NCI-H1436 treated with DMSO at 0.1 percent for 48 hours (cell line): Measurements from ENCODE around the gene PEMT.
"Not testable (repeated sequence)": the region's sequence is repeated elsewhere in the genome, so short reads cannot be mapped to it uniquely, and the experiment has no call there.

Experiments used
- DNase-seq: peaks from one replicate; lab custom pipeline; 2025; lab: John Stamatoyannopoulos, UW

The PEMT gene

DNA sequence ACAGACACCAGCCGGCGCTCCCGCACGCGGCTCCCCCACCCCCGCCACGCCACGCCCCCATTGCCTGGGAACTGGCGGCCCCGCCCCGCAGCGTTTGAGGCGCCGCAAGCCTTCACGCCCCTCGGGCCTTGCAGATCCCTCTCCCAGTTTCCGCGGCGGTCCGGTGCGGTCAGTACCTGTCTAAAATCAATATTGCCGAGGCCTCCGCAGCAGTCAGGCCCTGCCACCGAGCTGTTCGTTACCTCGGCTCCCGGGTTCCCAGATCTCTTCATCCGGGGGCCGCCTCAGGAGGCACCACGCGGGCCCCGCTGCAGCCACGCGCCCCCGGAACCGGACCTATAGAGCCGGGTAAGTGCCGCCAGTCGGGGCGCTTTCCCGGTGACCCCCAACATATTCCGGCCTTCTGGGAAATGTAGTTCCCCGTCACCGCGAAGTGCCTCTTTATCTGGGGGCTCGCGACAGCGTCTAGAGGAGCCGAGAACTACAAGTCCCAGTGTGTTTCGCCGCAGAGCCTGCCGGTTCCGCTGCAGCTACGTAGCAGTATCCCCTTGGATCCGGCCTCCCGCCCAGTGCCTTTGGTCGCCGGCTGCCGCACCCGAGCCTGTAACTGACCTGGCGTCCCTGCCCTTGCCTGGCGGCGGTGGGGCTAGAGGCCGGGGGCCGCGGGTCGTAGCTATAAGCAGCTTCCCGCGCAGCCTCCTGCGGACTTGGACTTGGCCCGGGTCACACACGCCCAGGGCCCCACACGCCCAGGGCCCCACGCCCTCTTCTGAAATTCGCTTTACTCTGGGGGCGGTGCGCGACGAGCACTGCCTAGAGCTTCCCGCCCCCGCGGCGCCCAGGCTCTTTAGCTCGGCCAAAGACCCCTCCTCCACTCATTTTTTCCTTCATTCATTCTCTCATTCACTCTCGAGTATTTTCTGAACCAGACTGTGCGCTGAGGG lies at the start of gene PEMT:
Gene PEMT (minus strand): TSS at position 354 of the 944 bp plus-strand sequence. CDS start 82 bp downstream, at position 272.
- peak; percentile 99 for DNase-seq

- not testable (repeated sequence) for DNase-seq
Observed at GRCh38 chr17:17639661-17640270, 48.3 kb upstream of the PEMT start.

DNA sequence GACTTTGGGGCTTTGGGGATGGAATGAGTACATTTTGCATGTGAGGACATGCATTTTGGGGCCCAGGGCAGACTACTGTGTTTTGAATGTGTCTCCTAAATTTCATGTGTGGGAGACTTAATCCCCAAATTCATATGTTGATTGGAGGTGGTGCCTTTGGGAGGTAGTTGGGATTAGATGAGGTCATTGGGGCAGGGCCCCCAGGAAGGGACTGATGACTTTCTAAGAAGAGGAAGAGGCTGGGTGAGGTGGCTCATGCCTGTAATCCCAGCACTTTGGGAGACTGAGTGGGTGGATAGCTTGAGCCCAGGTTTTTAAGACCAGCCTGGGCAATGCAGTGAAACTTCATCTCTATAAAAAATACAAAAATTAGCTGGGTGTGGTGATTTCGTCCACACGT lies 47.0 kb upstream of the PEMT start:
- no peak for DNase-seq

DNA sequence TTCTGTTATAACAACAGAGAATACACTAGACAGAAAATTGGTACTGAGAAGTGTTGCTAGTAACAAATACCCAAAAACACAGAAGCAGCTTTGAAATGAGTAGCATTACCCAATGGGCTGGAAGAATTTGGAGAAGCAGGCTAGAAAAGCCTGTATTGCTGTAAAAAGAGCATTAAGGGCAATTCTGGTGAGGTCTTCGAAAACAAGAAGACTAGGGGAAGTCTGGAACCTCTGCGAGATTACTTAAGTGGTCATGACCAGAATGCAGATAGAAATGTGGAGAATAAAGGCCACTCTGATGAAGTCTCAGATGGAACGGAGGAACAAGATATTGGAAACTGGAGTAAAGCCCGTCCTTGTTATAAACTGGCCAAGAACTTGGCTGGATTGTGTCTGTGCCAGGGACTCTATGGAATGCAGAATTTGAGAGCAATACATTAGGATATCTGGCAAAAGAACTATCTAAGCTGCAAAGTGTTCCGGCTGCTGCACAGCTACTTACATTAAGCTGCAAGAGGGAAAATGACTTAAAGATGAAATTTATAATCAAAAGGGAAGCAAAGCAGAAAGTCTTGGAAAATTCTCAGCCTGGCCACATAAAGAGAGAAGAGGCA lies 44.9 kb upstream of the PEMT start:
- DNase-seq, result no peak

GRCh38 chr17:17635537-17636271 lies 44.2 kb upstream of the PEMT start:
- DNase-seq, result not testable (repeated sequence)

GRCh38 chr17:17635126-17635525 lies 43.6 kb upstream of the PEMT start:
- DNase-seq, result no peak

GRCh38 chr17:17633310-17633709 lies 41.8 kb upstream of the PEMT start:
- no peak for DNase-seq

DNA sequence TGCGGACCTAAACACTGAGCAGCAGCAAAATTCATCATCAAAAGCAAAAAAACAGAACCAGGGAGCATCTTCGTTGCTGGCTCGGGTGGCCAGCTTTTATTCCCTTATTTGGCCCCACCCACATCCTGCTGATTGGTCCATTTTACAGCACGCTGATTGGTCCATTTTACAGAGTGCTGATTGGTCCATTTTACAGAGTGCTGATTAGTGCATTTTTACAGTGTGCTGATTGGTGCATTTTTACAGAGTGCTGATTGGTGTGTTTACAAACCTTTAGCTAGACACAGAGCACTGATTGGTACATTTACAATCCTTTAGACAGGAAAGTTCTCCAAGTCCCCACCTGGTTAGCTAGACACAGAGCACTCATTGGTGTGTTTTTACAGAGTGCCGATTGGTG lies 41.2 kb upstream of the PEMT start:
- DNase-seq, result not testable (repeated sequence)

GRCh38 chr17:17628388-17629008 lies 37.0 kb upstream of the PEMT start:
- DNase-seq, result no peak

DNA sequence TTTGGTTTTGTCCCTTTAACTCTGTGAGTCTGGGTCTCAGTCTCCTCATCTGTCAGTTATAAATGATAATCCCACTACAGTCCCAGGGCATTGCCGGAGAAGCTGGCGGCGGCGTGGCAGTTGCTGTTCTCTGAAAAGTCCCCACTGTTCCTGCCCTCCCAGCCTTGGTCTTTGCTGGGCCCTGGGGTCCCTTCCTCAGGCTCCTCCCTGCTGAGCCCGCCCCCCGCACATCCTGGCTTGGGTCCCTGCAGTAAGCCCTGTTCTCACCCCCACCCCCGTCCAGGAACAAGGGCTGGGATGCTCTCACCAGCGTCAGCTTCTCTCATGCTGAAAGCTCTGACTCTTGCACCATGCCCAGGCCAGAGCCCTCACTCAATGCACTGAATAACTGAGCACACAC lies 35.3 kb upstream of the PEMT start:
- no peak for DNase-seq

DNA sequence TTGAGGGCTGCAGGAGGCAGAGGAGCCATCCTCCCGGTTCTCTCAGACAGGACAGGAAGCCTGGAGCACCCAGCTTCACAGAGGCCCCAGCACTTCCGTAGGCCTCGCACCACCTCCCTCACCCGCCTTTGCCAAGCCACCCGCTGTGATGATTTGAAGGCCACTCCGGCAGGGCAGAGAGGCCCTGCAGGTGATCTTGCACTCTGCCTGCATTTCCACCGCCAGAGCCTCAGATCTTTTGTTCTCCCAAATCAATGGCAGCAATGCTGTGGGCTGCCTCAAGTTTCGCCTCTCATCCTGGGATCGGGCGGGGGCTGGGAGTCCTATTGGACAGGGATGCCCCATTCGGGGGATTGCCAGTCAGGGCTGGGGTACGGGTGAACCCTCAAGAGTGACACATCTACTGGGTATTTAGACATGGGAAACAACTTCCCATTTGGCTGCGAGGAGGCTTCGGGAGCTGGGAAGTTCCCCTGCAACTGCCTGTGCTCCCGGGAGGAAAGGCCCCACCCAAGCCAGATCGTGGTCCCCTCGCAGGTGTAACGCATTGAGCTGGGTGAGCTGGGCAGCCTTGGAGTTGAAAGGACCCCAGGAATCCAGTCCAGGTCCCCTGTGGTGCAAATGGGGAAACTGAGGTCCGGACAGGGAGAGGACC lies 34.8 kb upstream of the PEMT start:
- no peak for DNase-seq

- no peak for DNase-seq
Observed at GRCh38 chr17:17624741-17625140, 33.2 kb upstream of the PEMT start.

- no peak for DNase-seq
Observed at GRCh38 chr17:17623904-17624303, 32.4 kb upstream of the PEMT start.

GRCh38 chr17:17621254-17621653 lies 29.7 kb upstream of the PEMT start:
- DNase-seq, result no peak

GRCh38 chr17:17613708-17614114 lies 22.2 kb upstream of the PEMT start:
- DNase-seq, result peak; percentile 43

- DNase-seq, result no peak
Observed at GRCh38 chr17:17612085-17613022, 20.8 kb upstream of the PEMT start.

DNA sequence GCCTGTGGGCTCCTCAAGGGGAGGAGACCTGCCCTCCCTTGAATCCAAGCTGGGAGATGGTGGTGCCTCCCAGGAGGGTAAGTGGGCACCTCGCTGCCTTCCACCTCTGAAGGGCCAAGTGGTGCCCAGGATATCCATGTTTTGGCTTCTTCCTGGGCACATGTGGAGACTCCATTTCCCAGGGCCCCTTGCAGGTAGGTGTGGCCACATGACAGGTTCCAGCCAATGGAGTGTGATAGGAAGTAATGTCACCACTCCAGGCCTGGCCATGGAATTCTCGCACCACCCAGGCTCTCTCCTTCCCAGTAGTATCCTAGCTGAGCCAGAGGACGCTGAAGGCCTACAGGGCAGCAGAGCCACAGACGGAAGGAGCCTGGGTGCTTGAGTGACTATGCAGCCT lies 17.6 kb upstream of the PEMT start:
- DNase-seq, result no peak

- no peak for DNase-seq
Observed at GRCh38 chr17:17606416-17607000, 15.0 kb upstream of the PEMT start.

DNA sequence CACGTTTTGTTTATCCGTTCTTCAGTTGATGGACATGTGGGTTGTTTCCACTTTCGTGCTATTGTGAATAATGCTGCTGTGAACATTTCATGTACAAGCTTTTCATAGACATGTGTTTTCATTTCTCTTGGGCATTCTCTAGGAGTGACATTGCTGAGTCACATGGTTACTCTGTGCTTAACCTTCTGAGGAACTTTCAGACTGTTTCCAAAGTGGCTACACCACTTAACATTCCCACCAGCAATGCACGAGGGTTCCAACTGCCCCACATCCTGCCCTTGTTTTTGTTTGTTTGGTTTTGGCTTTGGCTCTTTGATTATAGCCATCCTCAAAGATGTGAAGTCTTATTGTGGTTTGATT lies 14.2 kb upstream of the PEMT start:
- no peak for DNase-seq
